ENCODE measurements around the gene TKTL1. TPM values are rescaled to one million over a fixed set of nuclear protein-coding genes. Genes with fewer than 3 reads are reported as not detected.

TKTL1 gene
- total RNA-seq, 1 experiment from 2014 or later, result not detected

GRCh38 chrX:154315416-154315815 lies 19.8 kb downstream of the TKTL1 start:
- no peak overlapping the region for H3K4me2 ChIP-seq
- no peak overlapping the region for H3K27ac ChIP-seq
- no peaks in the 10 kb centered on the region for H3K4me1 ChIP-seq (replicated peaks; ENCODE audit: insufficient read depth)
- POLR2A ChIA-PET (ENCODE audit: unreplicated experiment), result no interaction called here
- intact Hi-C loops (cut with micrococcal nuclease; ENCODE audit: unreplicated experiment), result no loop called here
- TF ChIP-seq EZH2 (IDR thresholded peaks at IDR 0.05; ENCODE audit: low read depth), result no peak
- TF ChIP-seq CTCF (conservative IDR thresholded peaks at IDR 0.05), result no peak
- no peak overlapping the region for H3K4me3 ChIP-seq
- no peaks in the 10 kb centered on the region for H3K9me3 ChIP-seq (ENCODE audit: insufficient read depth, low read depth)
- no peaks in the 10 kb centered on the region for H4K20me1 ChIP-seq (ENCODE audit: insufficient read depth)
- H3K27me3 ChIP-seq (ENCODE audit: insufficient read depth, low read depth), result no peaks in the 10 kb centered on the region
- H3K79me2 ChIP-seq (ENCODE audit: low read depth), result no peaks in the 10 kb centered on the region
- CTCF ChIA-PET, result no interaction called here
- no peak for DNase-seq
- H3K9me2 ChIP-seq (ENCODE audit: insufficient read depth), result no peaks in the 10 kb centered on the region
- H3F3A ChIP-seq (ENCODE audit: insufficient read depth, low read depth), result no peaks in the 10 kb centered on the region; the same call in 1 of the 2 replicates
- BruUV-seq (replicated peaks), result no TSS peak
- H3K36me3 ChIP-seq (ENCODE audit: low read depth), result no peaks in the 10 kb centered on the region
- no peak overlapping the region for H2AFZ ChIP-seq

- Histone ChIP-seq H3K27me3 (ENCODE audit: insufficient read depth, low read depth) (no peaks in the 10 kb centered on the region; the same call in 1 of the 2 replicates), H3K4me1 (replicated peaks; ENCODE audit: insufficient read depth) (no peaks in the 10 kb centered on the region), H3K4me3 (no peak overlapping the region), H3F3A (ENCODE audit: insufficient read depth, low read depth) (no peaks in the 10 kb centered on the region; the same call in 1 of the 2 replicates), H4K20me1 (ENCODE audit: insufficient read depth) (no peaks in the 10 kb centered on the region), H3K27ac (no peak overlapping the region), H3K4me2 (no peak overlapping the region), H2AFZ (no peak overlapping the region), H3K36me3 (ENCODE audit: low read depth) (no peaks in the 10 kb centered on the region), H3K9me3 (ENCODE audit: insufficient read depth, low read depth) (no peaks in the 10 kb centered on the region), H3K79me2 (ENCODE audit: low read depth) (no peaks in the 10 kb centered on the region), H3K9me2 (ENCODE audit: insufficient read depth) (no peaks in the 10 kb centered on the region)
- TF ChIP-seq EZH2 (IDR thresholded peaks at IDR 0.05; ENCODE audit: low read depth) (no peak), CTCF (conservative IDR thresholded peaks at IDR 0.05) (peak; percentile 48)
- intact Hi-C loops (cut with micrococcal nuclease; ENCODE audit: unreplicated experiment), result no loop called here
- CTCF ChIA-PET, result no interaction called here
- BruUV-seq (replicated peaks), result no TSS peak
- no peak for DNase-seq
- POLR2A ChIA-PET (ENCODE audit: unreplicated experiment), result no interaction called here
Observed at GRCh38 chrX:154317391-154317995, 21.9 kb downstream of the TKTL1 start.

- DNase-seq, result no peak
- H3F3A ChIP-seq (ENCODE audit: insufficient read depth, low read depth), result no peaks in the 10 kb centered on the region
- no peak overlapping the region for H3K27ac ChIP-seq
- no peaks in the 10 kb centered on the region for H3K79me2 ChIP-seq (ENCODE audit: low read depth)
- POLR2A ChIA-PET (ENCODE audit: unreplicated experiment), result no interaction called here
- no peaks in the 10 kb centered on the region for H4K20me1 ChIP-seq (ENCODE audit: insufficient read depth)
- CTCF ChIA-PET, result no interaction called here
- no peak overlapping the region for H2AFZ ChIP-seq
- no peaks in the 10 kb centered on the region for H3K4me1 ChIP-seq (replicated peaks; ENCODE audit: insufficient read depth)
- intact Hi-C loops (cut with micrococcal nuclease; ENCODE audit: unreplicated experiment), result no loop called here
- no peaks in the 10 kb centered on the region for H3K9me3 ChIP-seq (ENCODE audit: insufficient read depth, low read depth)
- TF ChIP-seq CTCF (conservative IDR thresholded peaks at IDR 0.05), result no peak
- no peak for TF ChIP-seq EZH2 (IDR thresholded peaks at IDR 0.05; ENCODE audit: low read depth)
- no peak overlapping the region for H3K4me3 ChIP-seq
- no TSS peak for BruUV-seq (replicated peaks)
- H3K36me3 ChIP-seq (ENCODE audit: low read depth), result no peaks in the 10 kb centered on the region
- peaks cover 19% of the 10 kb centered on the region for H3K27me3 ChIP-seq (ENCODE audit: insufficient read depth, low read depth)
- H3K9me2 ChIP-seq (ENCODE audit: insufficient read depth), result no peaks in the 10 kb centered on the region
- H3K4me2 ChIP-seq, result no peak overlapping the region
Observed at GRCh38 chrX:154320406-154320805, 24.8 kb downstream of the TKTL1 start.

Data from PC-9 (cell line).